HG03354 (cell line): Measurements from ENCODE around the gene IRGQ.
A peak's percentile ranks its signal among the peaks of the same experiment; 100 is the strongest.
"Not testable (repeated sequence)": the region's sequence is repeated elsewhere in the genome, so short reads cannot be mapped to it uniquely, and the experiment has no call there.

ENCODE experiments used
- ATAC-seq: cut with Tn5 transposase; IDR thresholded peaks from one replicate; pipeline ENCODE4 v1.9.1; 2021; ENCODE audit warnings: mild to moderate bottlenecking; ENCODE audit not compliant: unreplicated experiment, poor library complexity, severe bottlenecking

IRGQ gene

GRCh38 chr19:43605875-43606568 lies 10.1 kb upstream of the IRGQ start:
- ATAC-seq = no peak

- ATAC-seq = not testable (repeated sequence)
These were observed 4.4 kb upstream of the IRGQ start for GRCh38 chr19:43600326-43600725.

- no peak for ATAC-seq
These were observed 3.8 kb upstream of the IRGQ start for GRCh38 chr19:43599635-43600295.

- no peak for ATAC-seq
These were observed 2.7 kb upstream of the IRGQ start for GRCh38 chr19:43598445-43599240.

GRCh38 chr19:43597876-43598275 lies 1.9 kb upstream of the IRGQ start:
- no peak for ATAC-seq

GRCh38 chr19:43596842-43597461 lies 1.0 kb upstream of the IRGQ start:
- no peak for ATAC-seq

GRCh38 chr19:43595605-43595998 lies 332 bp downstream of the IRGQ start:
- ATAC-seq = peak; percentile 18

- ATAC-seq = peak; percentile 41
These were observed 977 bp downstream of the IRGQ start for GRCh38 chr19:43594710-43595604.

GRCh38 chr19:43594081-43594697 lies 1.7 kb downstream of the IRGQ start:
- no peak for ATAC-seq

- no peak for ATAC-seq
These were observed 3.1 kb downstream of the IRGQ start for GRCh38 chr19:43592800-43593350.

GRCh38 chr19:43591904-43592772 lies 3.8 kb downstream of the IRGQ start:
- ATAC-seq = no peak

GRCh38 chr19:43589678-43590077 lies 6.3 kb downstream of the IRGQ start:
- ATAC-seq = no peak

GRCh38 chr19:43589277-43589676 lies 6.7 kb downstream of the IRGQ start:
- ATAC-seq = no peak

GRCh38 chr19:43587029-43587428 lies 8.9 kb downstream of the IRGQ start:
- ATAC-seq = not testable (repeated sequence)

- ATAC-seq = no peak
These were observed 9.6 kb downstream of the IRGQ start for GRCh38 chr19:43586346-43586745.

GRCh38 chr19:43584484-43584883 lies 11.4 kb downstream of the IRGQ start:
- peak; percentile 62 for ATAC-seq

GRCh38 chr19:43582495-43582894 lies 13.4 kb downstream of the IRGQ start:
- ATAC-seq = no peak

- no peak for ATAC-seq
These were observed 14.5 kb downstream of the IRGQ start for GRCh38 chr19:43581467-43581866.
